CD8-positive, alpha-beta memory T cell (primary cell): ENCODE results near the gene SSBP3. TPM values are rescaled to one million over a fixed set of nuclear protein-coding genes. Genes with fewer than 3 reads are reported as not detected.

Experiments used
- CTCF ChIA-PET: fragments of 350-600 bp; sonication (Branson Sonifier 250); formaldehyde crosslinking; loops from one replicate; lab custom pipeline; 2021; ENCODE audit warnings: antibody characterized with exemption; lab: Charles Lee
- POLR2A ChIA-PET: fragments of 350-600 bp; sonication (Branson Sonifier 250); formaldehyde crosslinking; loops from one replicate; lab custom pipeline; 2021; ENCODE audit warnings: antibody characterized with exemption; lab: Charles Lee
- DNase-seq, 5 donors: peaks; one replicate each; pipeline versions ENCODE4 v3.0.0 to v3.0.0-alpha.2; 2020 to 2022; ENCODE audit warnings: mixed read lengths in 1 of 5
- H3K27ac ChIP-seq: one replicate; pipeline ENCODE4 v1.7.0; 2013; ENCODE audit warnings: low read depth, mild to moderate bottlenecking, low read length, moderate library complexity
- H3K27me3 ChIP-seq: 2 replicates; pipeline ENCODE4 v1.7.0; 2013; ENCODE audit warnings: low read length, mild to moderate bottlenecking; ENCODE audit not compliant: insufficient read depth, poor library complexity, severe bottlenecking
- H3K36me3 ChIP-seq: 2 replicates; pipeline ENCODE4 v1.7.0; 2013; ENCODE audit warnings: mild to moderate bottlenecking, low read length, moderate library complexity; ENCODE audit not compliant: insufficient read depth
- H3K4me1 ChIP-seq: 2 replicates; pipeline ENCODE4 v1.7.0; 2013; ENCODE audit warnings: mild to moderate bottlenecking, low read length, moderate library complexity; ENCODE audit not compliant: insufficient read depth
- H3K4me3 ChIP-seq: 2 replicates; pipeline ENCODE4 v1.7.0; 2013; ENCODE audit warnings: mild to moderate bottlenecking, low read length
- H3K9me3 ChIP-seq: 2 replicates; pipeline ENCODE4 v1.7.0; 2013; ENCODE audit warnings: mild to moderate bottlenecking, low read length
- H3K27ac Mint-ChIP-seq, 8 donors: one replicate each; pipeline ENCODE4 v1.8.0; 2020 to 2021; ENCODE audit warnings: mixed read lengths in 8 of 8, mild to moderate bottlenecking in 6 of 8, inconsistent platforms in 3 of 8, moderate library complexity in 3 of 8
- H3K27me3 Mint-ChIP-seq, 2 donors: one replicate each; pipeline ENCODE4 v1.8.0; 2020 to 2021; ENCODE audit warnings: mixed read lengths in 2 of 2, mild to moderate bottlenecking in 1 of 2, moderate library complexity in 1 of 2
- H3K36me3 Mint-ChIP-seq, 3 donors: one replicate each; pipeline ENCODE4 v1.8.0; 2020 to 2021; ENCODE audit warnings: mixed read lengths in 3 of 3, inconsistent platforms in 1 of 3, mild to moderate bottlenecking in 1 of 3
- H3K4me1 Mint-ChIP-seq, 3 donors: one replicate each; pipeline ENCODE4 v1.8.0; 2020 to 2021; ENCODE audit warnings: mixed read lengths in 3 of 3, inconsistent platforms in 1 of 3, mild to moderate bottlenecking in 1 of 3
- H3K4me3 Mint-ChIP-seq, 7 donors: one replicate each; pipeline ENCODE4 v1.8.0; 2020 to 2021; ENCODE audit warnings: mixed read lengths in 7 of 7, mild to moderate bottlenecking in 6 of 7, moderate library complexity in 4 of 7, inconsistent platforms in 2 of 7
- H3K9me3 Mint-ChIP-seq, 5 donors: one replicate each; pipeline ENCODE4 v1.8.0; 2020 to 2022; ENCODE audit warnings: mixed read lengths in 5 of 5, mild to moderate bottlenecking in 3 of 5, moderate library complexity in 2 of 5, inconsistent platforms in 1 of 5
- polyA plus RNA-seq: library from polyadenylated mRNA; unstranded; fragments of 300-500 nt; fragmentation: Illumina TruSeq; gene quantifications from one replicate; pipeline ENCODE4 v1.2.3, GENCODE V29; 2021
- total RNA-seq, 2 experiments: library from RNA; stranded (reverse); gene quantifications; one replicate each; pipeline ENCODE4 v1.2.3, GENCODE V29; 2021

Gene SSBP3
- total and polyA plus RNA-seq, 3 experiments from 2014 or later, result 17.6 to 52.7 (median 41.6) TPM

DNA sequence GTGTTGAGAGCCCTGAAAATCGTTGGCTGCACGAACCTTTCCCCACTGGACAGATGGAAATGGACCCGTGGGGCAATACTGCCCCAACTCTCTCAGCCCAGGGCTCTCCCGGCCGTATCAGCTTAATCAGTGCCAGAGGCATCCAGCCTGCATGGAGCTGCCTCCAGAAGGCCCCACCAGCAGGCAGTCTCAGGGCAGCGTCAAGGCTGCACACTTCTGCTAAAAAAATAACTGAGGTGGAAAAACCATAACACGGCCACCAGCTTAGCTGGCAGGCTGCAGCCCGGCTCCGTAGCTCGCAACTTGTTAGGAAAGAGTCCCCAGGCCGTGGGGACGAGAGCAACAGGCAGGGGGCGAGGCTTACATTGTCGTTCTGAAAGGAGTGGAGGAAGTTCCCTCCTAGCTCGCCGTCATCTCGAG is 178.3 kb downstream of the SSBP3 start:
- H3K4me1 ChIP-seq, result peaks cover 9% of the 10 kb centered on the region
- Mint-ChIP-seq H3K4me3 (no peak overlapping the region), H3K27me3 (no peaks in the 10 kb centered on the region), H3K4me1 (peaks cover 14 to 21% (median 17%) of the 10 kb centered on the region in 3 donors), H3K9me3 (no peaks in the 10 kb centered on the region), H3K36me3 (peaks cover 0 to 37% (median 0%) of the 10 kb centered on the region in 3 donors), H3K27ac (peak overlapping the region in 2 of 8 donors; percentile 79 to 82)
- H3K9me3 ChIP-seq, result no peaks in the 10 kb centered on the region
- no peaks in the 10 kb centered on the region for H3K36me3 ChIP-seq
- no peaks in the 10 kb centered on the region for H3K27me3 ChIP-seq
- ChIA-PET CTCF (interaction anchor here (2.3 kb wide), 1 partner anchor 261 kb away, joined by 8 read pairs; no protein-coding TSS in a partner anchor), POLR2A (no interaction called here)
- no peak overlapping the region for H3K27ac ChIP-seq
- no peak for DNase-seq
- H3K4me3 ChIP-seq, result no peak overlapping the region

- peaks cover 9% of the 10 kb centered on the region for H3K4me1 ChIP-seq
- no peaks in the 10 kb centered on the region for H3K27me3 ChIP-seq
- H3K9me3 ChIP-seq, result no peaks in the 10 kb centered on the region
- ChIA-PET POLR2A (no interaction called here), CTCF (interaction anchor here (1.0 to 2.3 kb wide), 2 partner anchors 262 kb away, joined by 5 to 8 read pairs; no protein-coding TSS in a partner anchor)
- no peak for DNase-seq
- H3K27ac ChIP-seq, result no peak overlapping the region
- no peak overlapping the region for H3K4me3 Mint-ChIP-seq
- H3K4me1 Mint-ChIP-seq, result peaks cover 17 to 21% (median 17%) of the 10 kb centered on the region in 3 donors
- no peaks in the 10 kb centered on the region for H3K27me3 Mint-ChIP-seq
- no peak overlapping the region for H3K4me3 ChIP-seq
- H3K36me3 ChIP-seq, result no peaks in the 10 kb centered on the region
- H3K36me3 Mint-ChIP-seq, result peaks cover 0 to 39% (median 0%) of the 10 kb centered on the region in 3 donors
- H3K27ac Mint-ChIP-seq, result peak overlapping the region in 3 of 8 donors; percentile 24 to 82 (median 47)
- no peaks in the 10 kb centered on the region for H3K9me3 Mint-ChIP-seq
Observed at GRCh38 chr1:54227091-54227602, 179.0 kb downstream of the SSBP3 start.

DNA sequence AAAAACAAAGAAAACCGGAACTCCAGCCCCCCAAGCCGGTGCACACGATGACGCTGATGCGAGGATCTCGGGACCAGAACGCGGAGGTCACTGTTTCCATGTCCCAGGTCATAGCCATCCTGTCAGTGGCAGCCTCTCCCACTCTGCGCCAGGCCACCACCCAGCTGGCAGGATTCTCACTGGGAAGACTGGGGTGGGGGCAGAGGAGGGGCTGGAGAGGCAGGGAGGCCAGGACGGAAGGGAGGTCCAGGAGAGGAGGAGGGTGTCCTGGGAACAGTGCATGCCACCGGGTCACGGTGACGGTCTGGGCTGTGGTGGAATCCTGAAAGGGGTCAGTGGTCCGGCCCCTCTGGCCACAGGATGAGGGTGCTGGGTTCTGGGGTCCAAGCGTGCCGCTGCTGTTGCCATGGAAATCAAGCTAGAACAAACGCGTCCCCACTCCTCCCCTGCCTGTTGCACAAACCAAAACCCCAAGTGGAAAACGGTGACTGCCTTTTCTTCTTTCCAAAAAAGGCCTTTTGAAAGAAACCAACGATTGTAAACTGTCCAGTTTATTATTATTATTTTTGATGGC is 180.1 kb downstream of the SSBP3 start:
- Histone ChIP-seq H3K27me3 (no peaks in the 10 kb centered on the region), H3K36me3 (no peaks in the 10 kb centered on the region), H3K27ac (no peak overlapping the region), H3K9me3 (no peaks in the 10 kb centered on the region), H3K4me1 (peaks cover 6% of the 10 kb centered on the region), H3K4me3 (no peak overlapping the region)
- Mint-ChIP-seq H3K4me1 (peaks cover 8 to 13% (median 11%) of the 10 kb centered on the region in 3 donors), H3K4me3 (no peak overlapping the region), H3K36me3 (peaks cover 0 to 45% (median 0%) of the 10 kb centered on the region in 3 donors), H3K27ac (peak overlapping the region in 1 of 8 donors; percentile 58), H3K9me3 (no peaks in the 10 kb centered on the region), H3K27me3 (no peaks in the 10 kb centered on the region)
- DNase-seq, result no peak
- CTCF ChIA-PET, result interaction anchor here (1.0 kb wide), 1 partner anchor 263 kb away, joined by 5 read pairs; no protein-coding TSS in a partner anchor
- POLR2A ChIA-PET, result interaction anchor here (0.6 kb wide), 1 partner anchor 50 kb away, joined by 3 read pairs; no protein-coding TSS in a partner anchor

DNA sequence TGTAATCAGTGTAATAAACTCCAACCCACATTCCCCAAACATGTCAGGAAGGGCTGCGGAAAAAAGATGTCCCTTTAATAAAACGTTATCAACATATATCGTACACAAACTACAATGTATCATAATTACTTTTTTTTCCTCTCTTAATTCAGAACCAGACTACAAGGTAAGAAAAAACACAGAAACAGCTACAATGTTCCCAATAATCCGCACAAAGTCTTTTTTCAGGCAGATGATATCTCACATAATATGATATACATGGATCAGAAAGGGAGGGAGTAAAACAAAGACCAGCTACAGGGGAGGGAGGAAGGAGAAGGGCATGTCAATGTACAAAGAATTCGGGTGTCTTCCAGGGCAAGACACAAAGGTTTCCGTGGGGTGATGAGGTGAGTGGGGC is 180.8 kb downstream of the SSBP3 start:
- H3K36me3 Mint-ChIP-seq, result peaks cover 0 to 50% (median 0%) of the 10 kb centered on the region in 3 donors
- no peaks in the 10 kb centered on the region for H3K36me3 ChIP-seq
- H3K27me3 Mint-ChIP-seq, result no peaks in the 10 kb centered on the region
- H3K27ac ChIP-seq, result no peak overlapping the region
- no peaks in the 10 kb centered on the region for H3K4me1 ChIP-seq
- no peak overlapping the region for H3K4me3 Mint-ChIP-seq
- no peaks in the 10 kb centered on the region for H3K9me3 ChIP-seq
- no peak for DNase-seq
- H3K9me3 Mint-ChIP-seq, result no peaks in the 10 kb centered on the region
- peaks cover under 1 to 7% (median 6%) of the 10 kb centered on the region in 3 donors for H3K4me1 Mint-ChIP-seq
- peak overlapping the region in 3 of 8 donors; percentile 0 to 73 (median 9) for H3K27ac Mint-ChIP-seq
- POLR2A ChIA-PET, result no interaction called here
- no peaks in the 10 kb centered on the region for H3K27me3 ChIP-seq
- no peak overlapping the region for H3K4me3 ChIP-seq
- CTCF ChIA-PET, result no interaction called here

- Histone ChIP-seq H3K4me3 (no peak overlapping the region), H3K4me1 (no peaks in the 10 kb centered on the region), H3K9me3 (no peaks in the 10 kb centered on the region), H3K27me3 (no peaks in the 10 kb centered on the region), H3K36me3 (peaks cover 1% of the 10 kb centered on the region), H3K27ac (no peak overlapping the region)
- Mint-ChIP-seq H3K4me3 (no peak overlapping the region), H3K27ac (peak overlapping the region in 1 of 8 donors; percentile 54), H3K9me3 (no peaks in the 10 kb centered on the region), H3K27me3 (no peaks in the 10 kb centered on the region), H3K4me1 (peaks cover 0 to 7% (median 1%) of the 10 kb centered on the region in 3 donors), H3K36me3 (peaks cover 0 to 60% (median 0%) of the 10 kb centered on the region in 3 donors)
- CTCF ChIA-PET, result no interaction called here
- POLR2A ChIA-PET, result no interaction called here
- no peak for DNase-seq
Observed at GRCh38 chr1:54224233-54224632, 182.0 kb downstream of the SSBP3 start.

DNA sequence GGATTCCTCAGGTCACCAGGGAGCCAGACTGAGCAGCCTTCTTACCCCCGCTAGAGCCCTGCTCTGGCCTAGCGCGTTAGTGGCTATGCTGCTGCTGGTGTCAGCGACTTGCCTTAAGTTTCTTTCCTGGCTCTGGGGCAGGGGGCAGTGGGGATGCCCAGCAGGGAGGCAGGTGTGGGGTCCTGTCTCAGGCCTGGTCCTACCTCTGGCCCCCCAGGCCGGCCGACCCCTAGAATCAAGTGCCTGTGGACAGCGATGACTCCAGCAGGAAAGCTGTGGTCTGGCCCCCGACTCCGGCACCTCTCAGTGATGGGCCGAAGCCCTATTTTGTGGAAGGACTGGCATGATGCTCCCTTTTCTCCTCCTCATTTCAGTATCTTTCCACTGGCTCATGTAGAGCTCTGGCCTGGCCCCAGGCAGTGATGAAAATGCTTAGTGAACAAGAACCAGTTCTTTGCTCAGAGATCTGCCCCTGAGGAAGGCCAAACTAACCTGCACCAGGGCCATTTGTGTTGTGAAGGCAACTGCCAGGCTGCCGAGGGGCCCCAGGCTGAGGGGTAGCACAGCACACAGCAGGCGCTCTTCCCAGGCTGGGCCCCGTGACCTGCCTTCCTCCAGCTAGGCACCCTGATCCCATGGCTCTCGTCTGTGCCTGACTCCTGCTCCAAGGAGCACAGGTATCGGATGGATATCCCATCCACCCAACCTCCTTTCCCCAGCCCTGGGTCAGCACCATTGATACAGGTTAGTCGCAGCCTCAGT is 182.6 kb downstream of the SSBP3 start:
- Histone ChIP-seq H3K4me3 (no peak overlapping the region), H3K27me3 (no peaks in the 10 kb centered on the region), H3K4me1 (no peaks in the 10 kb centered on the region), H3K36me3 (peaks cover 7% of the 10 kb centered on the region), H3K9me3 (no peaks in the 10 kb centered on the region), H3K27ac (no peak overlapping the region)
- H3K36me3 Mint-ChIP-seq, result peaks cover 0 to 63% (median 2%) of the 10 kb centered on the region in 3 donors
- no peaks in the 10 kb centered on the region for H3K27me3 Mint-ChIP-seq
- H3K9me3 Mint-ChIP-seq, result no peaks in the 10 kb centered on the region
- ChIA-PET POLR2A (no interaction called here), CTCF (no interaction called here)
- H3K27ac Mint-ChIP-seq, result peak overlapping the region in 3 of 8 donors; percentile 54 to 70 (median 59)
- peaks cover 0 to 7% (median 0%) of the 10 kb centered on the region in 3 donors for H3K4me1 Mint-ChIP-seq
- DNase-seq, result no peak
- no peak overlapping the region for H3K4me3 Mint-ChIP-seq

GRCh38 chr1:54222711-54223110 is 183.5 kb downstream of the SSBP3 start:
- Mint-ChIP-seq H3K27ac (peak overlapping the region in 1 of 8 donors; percentile 7), H3K9me3 (no peaks in the 10 kb centered on the region), H3K27me3 (no peaks in the 10 kb centered on the region), H3K4me1 (peaks cover 0 to 7% (median 0%) of the 10 kb centered on the region in 3 donors), H3K36me3 (peaks cover 0 to 65% (median 5%) of the 10 kb centered on the region in 3 donors), H3K4me3 (no peak overlapping the region)
- no peaks in the 10 kb centered on the region for H3K4me1 ChIP-seq
- no peaks in the 10 kb centered on the region for H3K27me3 ChIP-seq
- ChIA-PET POLR2A (no interaction called here), CTCF (no interaction called here)
- peaks cover 17% of the 10 kb centered on the region for H3K36me3 ChIP-seq
- no peak for DNase-seq
- no peaks in the 10 kb centered on the region for H3K9me3 ChIP-seq
- no peak overlapping the region for H3K27ac ChIP-seq
- H3K4me3 ChIP-seq, result no peak overlapping the region
